GM20431 (cell line): ENCODE data around the gene SLIT1.

Experiments used
- in situ Hi-C: fragments of 300-500 bp; cut with MseI, MboI; formaldehyde crosslinking; loops from one replicate; pipeline ENCODE4 v1.15.0; 2020; ENCODE audit warnings: low sequenced_read_pairs; ENCODE audit not compliant: unreplicated experiment

SLIT1 gene

DNA sequence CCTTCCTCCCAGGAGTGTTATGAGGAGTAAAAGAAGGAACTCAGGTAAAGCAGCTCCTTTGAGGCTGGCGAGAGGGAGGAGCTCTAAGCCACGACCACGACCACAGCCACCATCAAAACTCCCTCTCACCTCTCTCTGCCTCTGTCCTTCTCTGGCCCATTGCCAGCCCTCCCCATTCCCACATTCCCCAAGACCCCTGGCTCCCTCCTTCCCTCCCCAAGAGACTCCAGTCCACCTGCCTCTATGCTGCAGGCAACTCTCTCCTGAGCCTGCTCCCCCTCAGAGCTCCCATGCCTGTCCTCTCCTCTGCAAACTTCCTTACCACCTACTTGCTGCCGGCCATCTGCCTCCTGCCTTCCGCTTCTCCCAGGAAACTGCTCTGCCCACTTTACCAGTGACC is 9.5 kb downstream of the SLIT1 start:
- in situ Hi-C loops = no loop called here

DNA sequence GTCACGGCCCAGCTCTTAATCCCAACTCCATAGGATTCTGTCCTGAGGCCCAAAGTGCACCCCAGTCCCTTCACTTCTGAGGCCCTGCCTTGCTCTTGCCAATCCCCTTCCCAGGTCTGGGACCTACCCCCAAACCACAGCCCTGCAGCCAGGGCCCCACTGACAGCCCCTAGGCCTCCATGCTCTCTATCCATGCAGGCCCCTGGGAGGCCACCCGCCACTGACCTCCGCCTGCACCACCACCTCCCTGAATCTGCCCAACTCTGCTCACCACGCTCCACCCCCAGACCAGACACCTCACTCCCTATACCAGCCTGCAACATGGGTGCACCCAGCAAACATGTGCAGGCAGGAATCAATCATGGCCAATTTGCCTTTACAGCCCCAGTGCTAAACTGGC is 10.2 kb downstream of the SLIT1 start:
- in situ Hi-C loops = no loop called here

DNA sequence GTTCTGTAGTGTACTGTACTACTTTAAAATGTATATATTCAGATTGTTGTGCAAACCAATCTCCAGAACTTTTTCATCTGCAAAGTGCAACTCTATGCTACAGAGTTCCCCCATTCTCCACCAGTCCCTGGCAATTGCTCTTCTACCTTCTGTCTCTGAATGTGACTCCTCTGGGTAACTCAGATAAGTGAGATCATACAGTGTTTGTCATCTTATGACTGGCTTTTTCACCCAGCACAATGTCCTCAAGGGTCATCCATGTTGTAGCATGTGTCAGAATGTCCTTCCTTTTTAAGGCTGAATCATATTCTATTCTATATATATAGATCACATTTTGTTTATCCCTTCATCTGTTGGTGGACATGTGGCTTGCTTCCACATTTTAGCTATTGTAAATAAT is 10.8 kb downstream of the SLIT1 start:
- in situ Hi-C loops = no loop called here

DNA sequence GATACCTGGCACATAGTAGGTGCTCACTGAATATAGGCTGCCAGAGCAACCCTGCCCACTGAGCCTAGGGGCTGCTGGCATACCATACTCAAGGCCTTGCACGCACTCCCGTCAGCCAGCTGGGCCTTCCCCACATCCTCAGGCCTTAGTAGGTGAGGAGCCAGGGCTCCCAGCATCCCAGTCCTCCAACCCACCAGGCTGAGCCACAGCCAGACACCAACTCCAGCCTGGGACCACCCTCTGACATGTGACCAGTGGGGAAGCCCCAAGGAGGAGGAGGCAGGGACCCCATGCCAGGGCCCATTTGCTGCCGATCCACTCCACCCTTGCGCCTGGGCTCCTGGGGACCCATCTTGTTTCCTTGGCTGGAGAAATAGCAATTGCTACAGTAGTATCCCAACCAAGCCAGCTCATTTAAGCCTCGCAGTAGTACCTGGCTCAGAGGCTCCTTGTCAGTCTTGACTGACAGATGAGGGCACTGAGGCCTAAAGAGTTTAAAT is 11.4 kb downstream of the SLIT1 start:
- in situ Hi-C loops = no loop called here

DNA sequence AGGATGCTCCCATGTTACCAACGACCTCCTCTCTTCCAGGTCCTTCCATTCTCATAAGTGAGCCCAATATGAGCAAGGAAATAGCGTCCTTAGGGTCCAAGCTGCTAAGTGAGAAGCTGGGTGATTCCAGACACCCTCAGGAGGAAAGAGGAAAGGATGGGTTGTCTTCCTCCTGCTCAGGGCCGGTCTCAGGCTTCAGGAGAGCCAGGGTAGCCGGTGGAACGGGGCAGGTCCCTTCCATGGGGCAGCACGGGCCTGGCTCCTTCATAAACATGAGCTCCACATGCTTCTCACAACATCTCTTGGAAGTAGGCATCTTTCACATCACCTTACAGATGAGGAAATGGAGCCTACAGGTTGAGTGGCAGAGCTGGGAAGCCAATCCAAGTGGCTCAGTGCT is 12.7 kb downstream of the SLIT1 start:
- in situ Hi-C loops = no loop called here

DNA sequence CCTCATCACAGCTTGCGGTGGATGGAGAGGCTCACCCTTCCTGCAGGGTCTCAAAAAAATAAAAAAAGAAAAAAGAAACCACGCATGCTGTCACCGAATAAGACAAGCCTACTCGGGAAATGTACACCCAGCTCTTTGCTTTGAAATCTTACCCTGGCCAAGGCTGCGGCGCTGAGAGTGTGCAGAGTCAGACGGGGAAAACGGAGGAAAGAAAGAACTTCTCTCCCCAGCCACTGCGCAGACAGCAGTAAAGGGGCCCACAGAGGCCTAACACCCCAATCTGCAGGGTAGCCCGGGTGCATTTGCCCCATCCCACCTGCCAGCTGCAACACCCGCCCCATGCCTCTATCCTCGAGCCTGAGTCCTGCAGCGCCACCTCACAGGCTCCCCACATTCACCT is 14.8 kb downstream of the SLIT1 start:
- in situ Hi-C loops = no loop called here

DNA sequence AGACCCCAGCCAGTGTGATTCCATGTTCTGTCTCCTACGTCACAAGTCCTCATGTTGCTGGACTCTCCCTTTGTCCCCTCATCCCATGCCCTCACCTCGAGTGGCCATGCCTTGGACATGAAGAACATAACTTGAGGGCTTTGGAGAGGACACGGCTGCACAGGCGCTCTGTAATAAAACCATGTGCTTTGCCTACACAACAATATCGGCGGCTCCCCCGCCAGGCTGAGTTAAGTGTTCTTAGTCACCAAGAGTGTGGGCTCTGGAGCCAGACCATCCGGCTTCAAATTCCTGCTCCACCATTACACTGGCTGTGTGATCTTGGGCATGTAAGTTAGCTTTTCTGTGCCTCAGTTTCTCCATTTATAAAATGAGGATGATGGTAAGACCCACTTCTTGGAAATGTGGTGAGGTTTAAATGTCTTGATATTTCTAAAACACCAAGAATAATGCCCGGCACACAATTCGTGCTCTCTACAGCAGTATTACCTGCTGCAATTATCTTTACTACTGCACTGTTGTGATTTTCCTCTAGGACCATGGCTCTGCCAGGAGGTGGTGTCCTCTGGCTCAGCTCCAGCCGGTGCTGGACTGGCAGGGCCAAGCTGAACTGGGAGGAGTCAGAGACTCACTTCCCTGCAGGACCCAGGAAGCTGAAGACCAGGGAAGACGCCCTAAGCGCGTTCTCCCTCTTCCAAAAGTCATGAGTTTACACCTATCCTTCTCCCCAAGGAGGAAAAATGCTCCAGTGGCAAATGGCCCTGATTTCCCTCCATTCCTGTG is 15.7 kb downstream of the SLIT1 start:
- in situ Hi-C loops = no loop called here

DNA sequence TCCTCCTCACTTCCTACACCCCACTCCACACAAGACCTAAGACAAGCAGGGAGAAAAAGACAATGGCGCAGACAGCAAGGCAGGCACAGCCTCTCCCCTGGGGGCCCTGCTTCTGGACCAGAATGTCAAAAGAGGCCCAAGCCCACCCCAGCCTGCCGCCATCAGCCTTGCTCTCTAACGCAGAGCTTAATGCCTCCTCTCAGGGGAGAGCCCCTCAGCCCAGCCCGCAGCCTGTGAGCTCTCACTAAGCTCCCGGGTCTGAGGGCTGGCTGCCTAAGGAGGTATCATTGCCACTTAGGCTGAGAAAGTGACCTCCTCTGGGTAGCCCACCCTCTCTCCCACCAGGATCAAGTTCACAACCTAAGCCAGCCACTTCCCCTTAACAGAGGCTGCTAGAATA is 16.7 kb downstream of the SLIT1 start:
- in situ Hi-C loops = no loop called here

DNA sequence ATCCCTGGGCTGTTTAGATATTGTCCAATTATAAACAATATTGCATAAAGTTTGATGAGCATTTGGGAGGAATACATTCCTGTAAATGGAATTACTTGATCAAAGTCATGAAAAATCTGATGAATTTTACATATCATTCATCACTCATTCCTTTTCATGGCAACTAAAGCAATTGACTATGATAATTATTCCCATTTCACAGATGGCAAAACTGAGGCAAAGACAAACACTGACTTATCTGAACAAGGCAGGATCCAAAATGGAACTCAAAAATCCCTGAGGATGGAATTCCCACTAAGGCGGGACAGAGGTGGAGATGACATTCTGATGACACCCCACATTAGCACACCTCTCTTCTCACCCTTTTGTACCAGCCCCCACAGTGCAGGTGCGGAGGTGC is 17.1 kb downstream of the SLIT1 start:
- in situ Hi-C loops = no loop called here

DNA sequence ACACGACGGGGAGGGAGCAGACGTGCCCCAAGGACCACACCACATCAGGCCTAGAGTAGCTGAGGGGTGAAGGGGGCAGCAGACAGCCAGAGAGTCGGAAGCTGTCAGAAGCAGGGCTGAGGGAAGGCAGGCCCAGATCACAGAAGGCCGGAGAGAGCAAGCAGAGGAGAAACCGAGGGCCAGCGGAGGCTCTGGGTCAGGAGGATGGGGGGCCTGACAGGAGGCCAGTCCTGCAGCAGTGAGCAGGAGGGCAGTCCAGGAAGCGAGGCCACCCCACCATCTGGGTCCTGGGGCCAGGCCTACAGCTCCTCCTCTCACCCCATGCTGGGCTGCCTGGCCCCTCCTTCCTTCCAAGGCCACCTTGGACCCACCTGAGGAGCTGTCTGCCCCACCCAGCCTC is 20.3 kb downstream of the SLIT1 start:
- in situ Hi-C loops = no loop called here

DNA sequence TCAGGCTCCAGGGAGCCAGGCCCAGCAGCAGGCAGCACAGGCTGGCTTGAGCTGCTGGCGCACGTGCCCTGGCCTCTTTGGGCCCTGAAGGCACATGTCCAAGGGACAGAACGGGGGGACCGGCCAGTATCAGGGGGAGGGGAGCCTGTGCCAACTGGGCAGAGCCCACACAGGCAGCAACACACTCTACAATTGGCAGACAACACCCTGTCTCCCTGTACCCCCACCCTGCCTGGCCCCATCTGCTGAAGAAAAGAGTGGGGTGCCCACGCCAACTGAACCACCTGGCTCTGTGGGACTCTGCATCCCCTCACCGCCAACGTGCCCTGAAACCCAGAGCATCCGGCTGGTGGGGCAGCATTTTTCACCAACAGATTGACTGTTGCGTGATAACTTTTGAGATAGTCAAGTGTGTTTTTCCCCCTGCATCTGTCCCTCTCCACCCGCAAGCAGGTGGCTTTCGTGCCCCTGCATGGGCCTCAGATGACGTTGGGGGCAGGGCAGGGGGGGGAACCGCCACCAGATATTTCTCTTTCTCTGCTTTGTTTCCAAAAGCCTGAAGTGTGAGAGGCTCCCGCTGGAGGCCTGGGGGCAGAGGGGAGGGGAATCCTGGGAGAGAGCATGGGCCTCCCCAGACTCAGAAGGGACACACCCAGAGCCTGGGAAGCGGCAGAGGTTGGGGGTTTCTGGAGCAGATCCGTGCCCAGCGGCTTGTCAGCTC is 21.8 kb downstream of the SLIT1 start:
- in situ Hi-C loops = no loop called here

DNA sequence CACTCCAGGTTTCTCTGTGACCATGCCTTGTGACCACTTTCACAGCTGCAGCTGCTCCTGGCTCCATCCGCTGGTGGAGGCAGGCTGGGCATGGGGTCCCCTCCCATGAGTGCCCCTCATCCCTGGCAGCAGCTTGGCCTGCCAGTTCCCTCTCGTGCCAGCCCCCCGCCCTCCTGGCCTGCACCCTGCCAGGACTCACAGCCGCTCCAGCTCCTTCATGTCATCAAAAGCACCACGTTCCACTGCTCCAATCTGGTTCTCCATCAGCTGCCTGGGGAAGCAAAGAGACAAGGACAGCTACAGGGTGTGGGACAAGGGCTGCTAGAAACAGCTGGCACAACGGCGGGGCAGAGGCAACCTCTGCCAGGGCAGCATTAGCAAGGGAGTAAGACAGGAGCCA is 22.6 kb downstream of the SLIT1 start:
- in situ Hi-C loops = no loop called here

DNA sequence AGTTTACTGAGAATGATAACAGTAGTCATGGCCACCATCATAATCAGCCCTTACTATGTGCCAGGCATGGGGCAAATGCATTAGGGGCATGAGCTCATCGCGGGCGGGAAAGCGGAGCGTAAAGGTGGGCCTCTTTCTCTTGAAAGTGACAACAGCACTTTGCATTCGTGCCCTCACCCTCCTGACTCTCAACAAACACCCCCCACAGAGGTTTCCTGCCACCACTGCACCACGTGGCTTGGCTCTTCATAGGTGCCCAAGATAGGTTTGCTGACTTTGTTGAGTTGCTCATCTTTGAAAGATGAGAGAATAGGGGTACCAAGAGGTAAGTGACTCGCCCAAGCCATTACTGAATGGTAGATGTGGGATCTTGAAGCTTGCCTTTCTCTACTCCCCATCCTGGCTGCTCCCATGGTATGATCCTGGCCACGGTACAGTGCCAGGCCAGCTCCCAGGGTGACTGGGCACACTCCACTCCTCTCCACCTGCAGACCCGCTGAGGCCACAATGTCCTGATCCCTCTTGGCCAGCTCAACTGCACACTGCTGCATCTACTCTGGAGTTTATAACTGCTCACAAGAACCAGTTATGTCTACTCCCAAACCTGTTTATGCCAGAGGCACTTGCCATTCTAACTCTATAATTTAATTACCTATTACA is 26.0 kb downstream of the SLIT1 start:
- in situ Hi-C loops = no loop called here

DNA sequence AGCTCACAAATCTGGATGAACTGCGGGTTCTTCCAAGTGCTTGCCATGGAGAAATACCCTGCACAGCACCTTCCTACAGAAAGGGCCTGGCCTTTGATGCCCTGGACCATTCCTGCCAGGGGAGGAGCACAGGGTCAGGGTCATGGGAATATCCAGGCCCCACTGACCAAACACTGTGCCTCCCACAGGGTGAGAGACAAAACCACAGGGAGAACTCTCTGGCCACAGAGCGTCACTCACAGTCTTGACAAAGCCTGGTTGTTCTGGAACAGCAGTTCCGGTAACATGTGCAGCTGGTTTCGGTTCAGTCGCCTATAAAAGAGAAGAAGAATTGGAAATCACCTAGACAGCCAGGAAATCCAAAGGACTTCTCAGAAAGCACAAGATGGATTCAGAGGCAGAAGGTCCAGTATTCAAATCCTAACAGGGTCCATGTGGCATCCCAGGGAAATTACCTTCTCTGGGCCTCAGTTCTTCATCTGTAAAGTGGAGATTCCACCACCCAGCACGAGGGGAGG is 28.1 kb downstream of the SLIT1 start:
- in situ Hi-C loops = no loop called here

DNA sequence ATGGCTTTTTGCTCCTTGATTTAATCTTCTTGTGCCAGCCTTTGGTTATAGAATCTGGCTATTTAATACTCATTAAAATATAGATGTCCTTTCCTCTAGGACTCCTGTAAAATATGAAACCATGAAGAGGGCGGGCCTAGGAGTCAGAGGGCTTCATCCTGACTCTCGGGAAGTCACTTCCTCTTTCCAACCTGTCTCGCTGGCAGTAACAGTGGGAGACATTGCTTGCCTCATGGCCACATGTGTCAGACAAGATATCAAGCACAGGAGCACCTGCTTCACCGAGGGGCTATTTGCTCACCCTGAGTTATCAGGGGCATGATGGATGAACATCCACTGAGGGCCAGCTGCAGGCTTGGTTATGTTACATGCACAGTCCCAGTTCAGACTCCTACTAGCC is 31.0 kb downstream of the SLIT1 start:
- in situ Hi-C loops = no loop called here

DNA sequence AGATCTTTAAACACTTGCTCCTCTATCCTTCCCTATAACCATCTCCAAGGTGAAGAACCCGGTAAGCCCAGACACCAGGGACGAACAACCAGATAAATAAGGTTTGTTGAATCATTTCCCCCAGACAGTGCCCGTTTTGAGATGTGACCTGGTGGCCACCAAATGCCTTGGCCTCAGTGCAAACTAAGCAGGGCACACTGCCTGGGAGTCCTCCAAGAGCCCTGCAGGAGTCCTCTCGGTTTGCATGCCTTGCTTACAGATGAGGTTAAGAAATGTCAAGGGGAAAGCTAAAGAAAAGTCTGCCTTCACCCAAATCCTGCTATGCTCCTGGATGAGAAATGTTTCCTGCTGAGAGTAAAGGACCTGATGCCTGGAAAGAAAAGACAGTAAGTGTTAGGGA is 31.6 kb downstream of the SLIT1 start:
- in situ Hi-C loops = no loop called here

DNA sequence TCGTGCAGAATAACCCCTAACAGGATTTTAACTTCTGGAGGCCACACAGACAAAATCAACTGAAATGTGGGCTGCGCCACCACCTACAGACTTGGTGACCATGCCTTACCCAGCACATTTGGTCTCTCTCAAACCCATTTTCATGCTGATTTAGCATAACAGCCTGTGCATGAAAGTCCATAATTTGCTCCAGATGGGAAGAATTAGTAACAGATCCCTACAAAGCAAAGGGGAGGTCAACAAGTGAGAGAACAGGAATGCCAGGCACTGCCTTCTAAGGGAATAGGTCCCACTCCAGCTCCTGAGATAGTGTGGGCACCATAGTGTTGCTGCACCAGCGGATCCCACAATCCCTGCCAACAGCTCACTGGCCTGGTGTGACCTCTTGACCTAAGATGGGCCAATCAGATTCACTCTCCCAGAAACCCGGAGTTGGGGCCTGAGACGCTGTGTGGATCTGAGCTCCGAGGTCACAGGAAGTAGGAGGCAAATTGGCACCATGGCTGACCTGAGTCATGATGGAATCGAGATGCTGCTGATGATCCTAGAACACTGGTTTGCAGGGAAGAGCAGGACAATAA is 32.4 kb downstream of the SLIT1 start:
- in situ Hi-C loops = no loop called here

DNA sequence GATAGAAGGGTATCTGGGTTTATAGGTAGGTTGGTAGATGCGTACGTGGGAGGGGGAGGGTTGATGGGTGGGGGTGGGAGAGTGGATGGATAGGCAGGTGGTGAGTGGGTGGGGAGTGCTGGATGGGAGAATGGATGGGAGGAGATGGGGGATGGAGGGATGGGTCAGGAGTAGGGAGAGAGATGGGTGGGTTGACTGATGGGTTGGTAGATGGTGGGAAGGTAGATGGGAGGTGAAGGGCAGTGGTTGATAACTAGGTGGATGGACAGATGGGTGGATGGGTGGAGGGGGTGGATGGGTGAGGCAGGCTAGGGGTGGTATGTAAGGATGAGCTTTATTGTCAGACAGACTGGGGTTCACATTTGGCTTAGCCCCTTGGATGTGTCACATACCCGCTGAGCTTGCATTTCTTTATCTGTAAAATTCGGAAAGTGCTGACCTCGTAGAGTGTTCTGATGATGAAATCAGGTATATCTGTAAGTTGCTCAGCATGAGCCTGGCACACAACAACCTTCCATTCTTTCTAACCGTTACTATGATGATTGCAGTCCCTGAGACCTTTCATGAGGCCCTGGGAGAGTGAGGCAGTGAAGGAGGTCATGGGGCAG is 34.3 kb downstream of the SLIT1 start:
- in situ Hi-C loops = no loop called here

DNA sequence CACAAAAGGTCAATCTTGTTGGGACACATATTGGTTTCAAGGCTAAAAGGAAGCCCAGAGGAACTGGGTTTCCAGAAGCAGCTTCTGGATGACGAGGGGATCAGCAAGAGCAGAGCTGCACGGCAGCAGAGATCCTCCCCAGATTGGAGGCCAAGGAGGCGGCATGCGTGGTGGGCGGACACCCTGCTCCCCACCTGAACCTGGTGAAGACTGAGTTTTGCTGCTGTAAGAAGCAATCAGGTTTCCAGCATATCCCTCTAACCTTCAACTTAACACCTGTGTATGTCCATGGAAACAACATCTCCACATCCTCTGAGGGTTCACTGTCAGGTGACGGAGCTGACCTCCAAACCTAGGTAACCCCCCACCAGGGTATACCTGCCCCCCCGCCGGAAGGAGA is 35.1 kb downstream of the SLIT1 start:
- in situ Hi-C loops = no loop called here

DNA sequence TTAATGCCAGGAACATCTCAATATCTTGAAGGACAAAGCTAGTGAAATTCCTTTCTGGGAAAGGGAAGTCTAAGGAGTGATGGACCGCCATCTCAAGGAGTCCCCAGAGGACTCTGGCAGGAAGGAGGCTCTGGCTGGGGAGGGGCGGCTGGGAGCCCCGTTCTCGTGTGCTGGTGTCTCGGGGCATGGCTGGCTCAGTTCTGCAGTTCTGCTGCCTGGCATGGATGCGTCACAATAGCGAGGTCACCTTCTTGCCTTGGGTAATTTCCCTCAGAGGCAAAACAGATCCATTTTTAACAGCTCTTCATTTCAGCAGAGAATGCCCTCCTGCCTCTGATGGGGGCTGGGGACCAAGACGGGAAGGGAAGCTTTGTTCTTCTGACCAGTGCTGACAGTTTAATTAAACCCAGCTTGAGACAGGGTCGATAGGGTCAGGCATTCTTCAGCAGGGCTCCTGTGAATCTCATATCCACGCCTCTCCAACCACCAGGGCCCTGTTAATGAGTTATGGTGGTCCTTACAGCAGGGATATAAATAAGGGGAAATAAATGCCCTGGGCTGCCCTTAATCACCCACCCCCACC is 35.7 kb downstream of the SLIT1 start:
- in situ Hi-C loops = no loop called here
